C1 segment of cervical spinal cord (tissue), 14 donors: ENCODE results near the gene SBK3.
"Not testable (repeated sequence)": the region's sequence is repeated elsewhere in the genome, so short reads cannot be mapped to it uniquely, and the experiment has no call there.

Source experiments
- DNase-seq, 14 donors: peaks; one replicate each; lab custom pipeline; 2025; lab: John Stamatoyannopoulos, UW

The SBK3 gene

GRCh38 chr19:55545443-55545842, at the start of gene SBK3:
TSS of gene SBK3 (minus strand) at chr19:55545543. CDS start at chr19:55545543, 0 bp downstream.
- DNase-seq: no peak

- no peak for DNase-seq
Observed at GRCh38 chr19:55593096-55593772, 47.9 kb upstream of the SBK3 start.

GRCh38 chr19:55592391-55593090, 47.2 kb upstream of the SBK3 start:
- DNase-seq: no peak

- no peak for DNase-seq
Observed at GRCh38 chr19:55591555-55591954, 46.2 kb upstream of the SBK3 start.

- no peak for DNase-seq
Observed at GRCh38 chr19:55590617-55591016, 45.3 kb upstream of the SBK3 start.

GRCh38 chr19:55590109-55590508, 44.8 kb upstream of the SBK3 start:
- no peak for DNase-seq

GRCh38 chr19:55588738-55589137, 43.4 kb upstream of the SBK3 start:
- no peak for DNase-seq

- peak; percentile 6 to 90 (median 80) for DNase-seq
Observed at GRCh38 chr19:55586976-55587668, 41.8 kb upstream of the SBK3 start.

- DNase-seq: peak in 12 of 14 donors; percentile 17 to 71 (median 47)
Observed at GRCh38 chr19:55585658-55586339, 40.5 kb upstream of the SBK3 start.

GRCh38 chr19:55584871-55585270, 39.5 kb upstream of the SBK3 start:
- no peak for DNase-seq

GRCh38 chr19:55583897-55584296, 38.6 kb upstream of the SBK3 start:
- not testable (repeated sequence) for DNase-seq

- DNase-seq: not testable (repeated sequence)
Observed at GRCh38 chr19:55582284-55582683, 36.9 kb upstream of the SBK3 start.

GRCh38 chr19:55581823-55582223, 36.5 kb upstream of the SBK3 start:
- no peak for DNase-seq

GRCh38 chr19:55581145-55581822, 35.9 kb upstream of the SBK3 start:
- no peak for DNase-seq

- DNase-seq: peak; percentile 41 to 92 (median 83)
Observed at GRCh38 chr19:55580628-55581144, 35.3 kb upstream of the SBK3 start, which contains the start of gene ZNF579. TSS of gene ZNF579 (minus strand) at chr19:55580848. CDS start at chr19:55579639, 1,209 bp downstream.

- DNase-seq: peak in 8 of 14 donors; percentile 2 to 69 (median 40)
Observed at GRCh38 chr19:55579766-55580621, 34.7 kb upstream of the SBK3 start.

- no peak for DNase-seq
Observed at GRCh38 chr19:55578761-55579747, 33.7 kb upstream of the SBK3 start.

GRCh38 chr19:55578031-55578760, 32.9 kb upstream of the SBK3 start:
- DNase-seq: no peak
